HG03558 (cell line): ENCODE data around the gene GNAT2.
A peak's percentile ranks its signal among the peaks of the same experiment; 100 is the strongest.

Experiments used
- ATAC-seq: cut with Tn5 transposase; IDR thresholded peaks from one replicate; pipeline ENCODE4 v1.9.1; 2021; ENCODE audit warnings: moderate number of reproducible peaks; ENCODE audit not compliant: unreplicated experiment; ENCODE audit errors: extremely low read depth

GNAT2 gene

GRCh38 chr1:109629372-109630030, 10.1 kb upstream of the GNAT2 start:
- ATAC-seq: no peak

- no peak for ATAC-seq
These were observed 9.3 kb upstream of the GNAT2 start for GRCh38 chr1:109628540-109629321.

- no peak for ATAC-seq
These were observed 8.4 kb upstream of the GNAT2 start for GRCh38 chr1:109627692-109628399.

GRCh38 chr1:109626682-109627408, 7.4 kb upstream of the GNAT2 start:
- ATAC-seq: no peak

- no peak for ATAC-seq
These were observed 6.5 kb upstream of the GNAT2 start for GRCh38 chr1:109625601-109626560.

- ATAC-seq: no peak
These were observed 5.8 kb upstream of the GNAT2 start for GRCh38 chr1:109625176-109625575.

- ATAC-seq: no peak
These were observed 5.0 kb upstream of the GNAT2 start for GRCh38 chr1:109624201-109625010.

GRCh38 chr1:109623601-109624161, 4.3 kb upstream of the GNAT2 start:
- no peak for ATAC-seq

GRCh38 chr1:109622895-109623294, 3.5 kb upstream of the GNAT2 start:
- ATAC-seq: no peak

- ATAC-seq: no peak
These were observed 2.9 kb upstream of the GNAT2 start for GRCh38 chr1:109622137-109622892.

- ATAC-seq: no peak
These were observed 2.1 kb upstream of the GNAT2 start for GRCh38 chr1:109621379-109622136.

GRCh38 chr1:109620841-109621286, 1.4 kb upstream of the GNAT2 start:
- ATAC-seq: peak; percentile 67

GRCh38 chr1:109620401-109620791, 980 bp upstream of the GNAT2 start:
- ATAC-seq: no peak

GRCh38 chr1:109618661-109619575, 498 bp downstream of the GNAT2 start:
- no peak for ATAC-seq

GRCh38 chr1:109617291-109617801, 2.1 kb downstream of the GNAT2 start:
- ATAC-seq: no peak

- ATAC-seq: no peak
These were observed 3.0 kb downstream of the GNAT2 start for GRCh38 chr1:109616391-109616790.
